GM18909 (cell line): Measurements from ENCODE around the gene CYBC1.
A peak's percentile ranks its signal among the peaks of the same experiment; 100 is the strongest.
"Not testable (repeated sequence)": the region's sequence is repeated elsewhere in the genome, so short reads cannot be mapped to it uniquely, and the experiment has no call there.

Experiments
- ATAC-seq: cut with Tn5 transposase; IDR thresholded peaks from one replicate; pipeline ENCODE4 v1.9.1; 2021; ENCODE audit warnings: mild to moderate bottlenecking; ENCODE audit not compliant: unreplicated experiment, poor library complexity

Gene CYBC1

DNA sequence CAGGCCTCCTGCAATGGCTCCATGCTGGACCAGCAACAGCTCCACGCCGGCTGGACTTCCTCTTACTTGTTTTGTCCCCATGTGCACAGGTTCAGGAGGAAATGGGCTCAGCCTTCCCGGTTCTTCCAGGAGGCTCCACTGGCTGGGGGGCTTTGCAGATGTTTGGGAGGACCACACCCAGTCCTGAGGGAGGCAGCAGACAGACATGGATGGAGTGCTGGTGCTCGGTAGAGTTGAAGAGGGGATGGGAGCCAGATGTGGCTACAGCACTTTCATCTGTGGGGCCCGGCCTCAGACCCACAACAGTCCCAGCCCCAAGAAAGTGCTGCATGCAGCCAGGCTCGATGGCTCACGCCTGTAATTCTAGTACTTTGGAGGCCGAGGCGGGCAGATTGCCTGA, 29.8 kb upstream of the CYBC1 start:
- no peak for ATAC-seq

DNA sequence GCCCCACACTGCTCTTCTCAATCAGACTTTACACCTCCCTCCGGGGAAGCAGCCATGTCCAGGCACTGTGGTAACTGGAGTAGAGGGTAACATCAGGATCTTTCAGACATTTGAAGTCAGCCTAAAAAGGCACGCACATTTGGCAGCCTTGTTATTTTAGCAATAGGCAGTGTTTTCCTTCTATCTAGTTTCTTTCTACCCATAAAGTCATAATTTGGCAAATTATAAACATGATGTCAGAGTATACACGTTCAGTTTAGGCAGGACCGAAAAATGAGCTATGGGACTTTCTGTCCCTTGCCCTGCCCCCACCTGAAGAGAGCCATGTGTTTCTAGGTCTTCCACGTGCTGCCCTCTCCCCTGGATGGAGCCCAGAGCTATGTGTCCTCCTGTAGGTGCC, 29.1 kb upstream of the CYBC1 start:
- no peak for ATAC-seq

GRCh38 chr17:82477934-82478333, 27.4 kb upstream of the CYBC1 start:
- ATAC-seq, result no peak

DNA sequence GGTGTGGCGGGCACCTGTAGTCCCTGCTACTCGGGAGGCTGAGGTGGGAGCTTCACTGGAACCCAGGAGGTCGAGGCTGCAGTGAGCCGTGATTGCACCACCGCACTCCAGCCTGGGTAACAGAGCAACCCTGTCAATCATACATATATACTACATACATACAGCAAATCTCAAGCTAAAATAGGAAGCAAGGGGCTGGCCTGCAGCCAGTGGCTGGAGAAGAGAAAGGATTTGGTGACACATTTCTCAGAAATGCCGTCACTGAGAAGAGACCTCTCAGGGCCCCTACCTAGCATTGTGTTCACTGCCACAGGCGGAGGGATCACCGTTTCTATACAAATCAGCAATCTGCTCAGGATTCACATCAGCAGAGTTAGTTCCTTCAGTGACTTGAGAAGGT, 24.9 kb upstream of the CYBC1 start:
- no peak for ATAC-seq

GRCh38 chr17:82474223-82475010, 23.9 kb upstream of the CYBC1 start:
- ATAC-seq, result no peak

DNA sequence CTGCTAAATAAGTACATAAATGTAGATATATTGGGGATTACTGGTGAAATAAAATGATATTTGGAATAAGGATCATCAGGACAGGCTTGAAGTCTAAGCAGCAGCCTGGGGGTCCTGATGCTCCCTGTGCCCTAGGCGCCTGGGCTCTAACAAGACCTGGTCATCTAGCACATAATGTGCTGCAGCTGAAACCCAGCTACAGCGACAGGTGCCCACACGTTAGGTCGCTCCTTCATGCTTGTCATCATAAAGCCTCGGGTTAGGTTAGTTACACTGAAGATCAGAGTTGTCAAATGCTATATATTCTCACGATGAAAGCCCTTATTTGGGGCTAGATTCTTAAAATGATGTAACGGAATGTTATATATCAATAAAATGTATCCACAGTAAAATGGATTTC, 19.5 kb upstream of the CYBC1 start:
- ATAC-seq, result no peak

- no peak for ATAC-seq
Measured at GRCh38 chr17:82468692-82469091, 18.1 kb upstream of the CYBC1 start.

- ATAC-seq, result no peak
Measured at GRCh38 chr17:82465023-82465603, 14.6 kb upstream of the CYBC1 start.

GRCh38 chr17:82464567-82464929, 14.0 kb upstream of the CYBC1 start:
- ATAC-seq, result no peak

DNA sequence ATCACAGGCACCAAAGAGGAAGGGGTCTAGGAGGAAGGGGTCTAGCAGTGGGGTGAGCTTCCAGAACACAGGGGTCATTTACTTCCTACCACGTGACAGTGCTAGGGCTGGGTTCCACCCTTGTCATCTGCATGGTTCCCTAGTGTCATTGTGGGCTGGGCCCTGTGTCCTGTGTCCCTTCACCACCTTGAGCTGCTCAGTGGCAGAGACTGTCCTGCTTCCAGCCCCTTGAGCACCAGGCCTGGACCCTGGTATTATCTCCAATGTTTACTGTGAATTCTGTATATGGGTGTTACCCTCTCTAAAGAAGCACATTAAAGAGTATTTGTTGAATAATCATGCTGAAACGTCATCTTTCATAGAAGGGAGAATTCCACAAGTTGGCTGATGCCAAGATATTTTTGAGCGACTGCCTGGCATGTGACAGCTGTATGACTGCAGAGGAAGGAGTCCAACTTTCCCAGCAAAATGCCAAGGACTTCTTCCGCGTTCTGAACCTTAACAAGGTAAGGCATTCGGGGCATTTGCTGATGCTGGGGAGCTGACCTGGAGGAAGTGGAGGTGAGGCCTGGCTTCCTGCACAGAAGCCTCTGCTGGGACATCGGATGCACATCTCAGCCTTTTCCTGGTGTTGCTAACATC, 13.5 kb upstream of the CYBC1 start:
- ATAC-seq, result no peak

- no peak for ATAC-seq
Measured at GRCh38 chr17:82463391-82463790, 12.8 kb upstream of the CYBC1 start.

GRCh38 chr17:82461827-82462524, 11.4 kb upstream of the CYBC1 start:
- no peak for ATAC-seq

DNA sequence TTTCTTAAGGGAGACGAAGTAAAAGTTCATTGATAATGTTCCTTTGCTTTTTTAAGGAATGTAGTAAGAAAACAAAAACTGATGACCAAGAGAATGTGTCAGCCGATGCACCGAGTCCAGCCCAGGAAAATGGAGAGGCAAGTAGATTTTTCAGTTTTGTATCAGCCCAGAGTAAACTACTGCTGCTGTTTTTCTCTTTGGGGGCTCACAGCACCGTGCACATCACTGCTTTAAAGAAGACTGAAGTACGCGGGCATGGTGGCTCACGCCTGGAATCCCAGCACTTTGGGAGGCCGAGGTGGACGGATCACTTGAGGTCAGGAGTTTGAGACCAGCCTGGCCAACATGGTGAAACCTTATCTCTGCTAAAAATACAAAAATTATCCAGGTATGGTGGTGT, 9.4 kb upstream of the CYBC1 start:
- ATAC-seq, result not testable (repeated sequence)

DNA sequence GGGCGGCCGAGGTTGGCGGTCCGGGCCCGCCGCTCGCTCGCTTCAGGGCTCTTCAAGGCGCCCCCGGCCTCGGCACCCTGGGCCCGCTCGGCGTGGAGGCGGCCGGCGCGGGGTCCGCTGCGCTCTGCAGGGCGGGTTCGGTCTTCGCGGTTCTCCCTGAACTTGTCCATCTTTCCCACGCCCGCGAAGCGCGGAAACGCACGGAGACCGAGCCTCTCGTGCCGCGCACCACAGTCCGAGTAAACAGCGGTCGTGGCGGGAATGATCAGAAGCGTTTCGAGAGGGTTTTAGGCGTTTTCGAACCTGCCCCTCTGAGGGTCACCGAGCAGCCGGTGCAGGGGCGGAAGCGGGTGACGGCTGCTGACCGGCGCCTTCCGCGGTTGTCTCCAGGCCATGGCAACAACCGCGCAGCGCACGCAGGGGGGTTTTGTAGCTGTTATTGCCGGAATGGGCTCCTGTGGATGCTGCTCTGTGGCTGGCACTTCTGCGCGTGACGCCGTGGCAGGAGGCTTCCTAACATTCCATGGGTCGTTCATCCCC, 8.4 kb upstream of the CYBC1 start:
- ATAC-seq, result peak; percentile 4

- peak; percentile 93 for ATAC-seq
Measured at GRCh38 chr17:82458179-82458884, 7.8 kb upstream of the CYBC1 start, which contains the start of gene NARF. Gene NARF, plus strand, starts transcription at chr17:82458741. Its CDS starts 63 bp downstream, at chr17:82458804.

GRCh38 chr17:82457929-82458178, 7.3 kb upstream of the CYBC1 start:
- ATAC-seq, result no peak

- no peak for ATAC-seq
Measured at GRCh38 chr17:82457073-82457928, 6.7 kb upstream of the CYBC1 start.

DNA sequence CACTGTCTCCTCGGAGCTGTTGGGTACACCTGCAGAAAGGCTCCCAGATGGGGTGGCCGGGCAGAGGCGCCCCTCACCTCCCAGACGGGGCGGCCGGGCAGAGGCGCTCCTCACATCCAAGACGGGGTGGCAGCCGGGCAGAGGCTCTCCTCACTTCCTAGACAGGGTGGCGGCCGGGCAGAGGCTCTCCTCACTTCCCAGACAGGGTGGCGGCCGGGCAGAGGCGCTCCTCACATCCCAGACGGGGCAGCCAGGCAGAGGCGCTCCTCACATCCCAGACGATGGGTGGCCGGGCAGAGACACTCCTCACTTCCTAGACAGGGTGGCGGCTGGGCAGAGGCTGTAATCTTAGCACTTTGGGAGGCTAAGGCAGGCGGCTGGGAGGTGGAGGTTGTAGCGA, 3.2 kb upstream of the CYBC1 start:
- ATAC-seq, result not testable (repeated sequence)

DNA sequence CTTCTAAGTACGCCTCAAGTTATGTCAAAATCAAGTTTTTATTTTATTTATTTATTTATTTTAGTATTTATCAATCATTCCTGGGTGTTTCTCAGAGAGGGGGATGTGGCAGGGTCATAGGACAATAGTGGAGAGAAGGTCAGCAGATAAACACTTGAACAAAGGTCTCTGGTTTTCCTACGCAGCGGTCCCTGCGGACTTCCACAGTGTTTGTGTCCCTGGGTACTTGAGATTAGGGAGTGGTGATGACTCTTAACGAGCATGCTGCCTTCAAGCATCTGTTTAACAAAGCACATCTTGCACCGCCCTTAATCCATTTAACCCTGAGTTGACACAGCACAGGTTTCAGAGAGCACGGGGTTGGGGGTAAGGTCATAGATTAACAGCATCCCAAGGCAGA, 2.6 kb upstream of the CYBC1 start:
- ATAC-seq, result not testable (repeated sequence)

DNA sequence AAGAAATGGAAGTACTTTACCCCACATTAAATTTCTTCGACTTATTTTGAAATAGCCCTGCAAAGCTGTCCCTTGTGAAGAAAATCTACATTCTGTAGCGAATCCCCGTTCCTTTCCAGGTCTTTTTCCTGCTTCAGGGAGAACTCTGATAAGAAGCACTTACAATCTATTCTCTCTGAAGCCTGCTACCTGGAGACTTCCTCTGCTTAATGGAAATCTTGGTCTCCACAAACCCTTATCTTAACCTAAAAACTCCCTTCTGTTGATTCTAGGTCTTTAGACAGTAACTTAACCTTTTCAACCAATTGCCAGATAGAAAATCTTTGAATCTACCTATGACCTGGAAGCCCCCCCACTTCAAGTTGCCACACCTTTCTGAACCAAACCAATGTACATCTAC, 1.6 kb upstream of the CYBC1 start:
- ATAC-seq, result no peak
